Subcutaneous abdominal adipose tissue (tissue), 5 donors: ENCODE results near the gene DUSP7.
A peak's percentile ranks its signal among the peaks of the same experiment; 100 is the strongest.

Experiments used
- H3K27ac ChIP-seq: one replicate; pipeline ENCODE4 v1.7.0; 2013; ENCODE audit warnings: low read depth, mild to moderate bottlenecking, inconsistent platforms, low read length, moderate library complexity
- H3K27me3 ChIP-seq, 5 donors: one replicate each; pipeline ENCODE4 v1.7.0; 2013; ENCODE audit warnings: low read length in 5 of 5, inconsistent platforms in 1 of 5; ENCODE audit not compliant: control insufficient read depth in 5 of 5, insufficient read depth in 4 of 5
- H3K36me3 ChIP-seq, 5 donors: one replicate each; pipeline ENCODE4 v1.7.0; 2013; ENCODE audit warnings: low read length in 5 of 5; ENCODE audit not compliant: control insufficient read depth in 5 of 5, insufficient read depth in 5 of 5
- H3K4me1 ChIP-seq, 5 donors: one replicate each; pipeline ENCODE4 v1.7.0; 2013; ENCODE audit warnings: low read length in 5 of 5, mild to moderate bottlenecking in 3 of 5, moderate library complexity in 1 of 5; ENCODE audit not compliant: control insufficient read depth in 5 of 5, insufficient read depth in 5 of 5
- H3K4me3 ChIP-seq, 5 donors: one replicate each; pipeline ENCODE4 v1.7.0; 2013; ENCODE audit warnings: low read length in 5 of 5, low read depth in 1 of 5
- H3K9ac ChIP-seq, 5 donors: one replicate each; pipeline ENCODE4 v1.7.0; 2013; ENCODE audit warnings: low read length in 5 of 5, mild to moderate bottlenecking in 4 of 5, moderate library complexity in 3 of 5
- H3K9me3 ChIP-seq, 5 donors: one replicate each; pipeline ENCODE4 v1.7.0; 2013; ENCODE audit warnings: low read length in 5 of 5; ENCODE audit not compliant: control insufficient read depth in 5 of 5
- donor health status: healthy.
- donor health status: healthy.
- donor health status: healthy.
- donor health status: healthy.
- donor health status: healthy.

DUSP7 gene

GRCh38 chr3:52077925-52078324 is 21.6 kb upstream of the DUSP7 start:
- Histone ChIP-seq H3K36me3 (peaks cover 0 to 2% (median 0%) of the 10 kb centered on the region in 5 donors), H3K27ac (no peak overlapping the region), H3K9me3 (no peaks in the 10 kb centered on the region), H3K4me3 (no peak overlapping the region), H3K4me1 (no peaks in the 10 kb centered on the region), H3K27me3 (no peaks in the 10 kb centered on the region), H3K9ac (no peak overlapping the region)

GRCh38 chr3:52076896-52077780 is 20.8 kb upstream of the DUSP7 start:
- no peak overlapping the region for H3K27ac ChIP-seq
- H3K4me1 ChIP-seq, result no peaks in the 10 kb centered on the region
- no peak overlapping the region for H3K9ac ChIP-seq
- no peaks in the 10 kb centered on the region for H3K9me3 ChIP-seq
- H3K27me3 ChIP-seq, result no peaks in the 10 kb centered on the region
- no peak overlapping the region for H3K4me3 ChIP-seq
- H3K36me3 ChIP-seq, result peaks cover 0 to 2% (median 0%) of the 10 kb centered on the region in 5 donors

- H3K4me3 ChIP-seq, result no peak overlapping the region
- peaks cover 0 to 21% (median 14%) of the 10 kb centered on the region in 5 donors for H3K4me1 ChIP-seq
- no peak overlapping the region for H3K27ac ChIP-seq
- H3K9me3 ChIP-seq, result no peaks in the 10 kb centered on the region
- H3K36me3 ChIP-seq, result peaks cover 0 to 2% (median 0%) of the 10 kb centered on the region in 5 donors
- H3K9ac ChIP-seq, result no peak overlapping the region
- peaks cover 0 to under 1% (median 0%) of the 10 kb centered on the region in 5 donors for H3K27me3 ChIP-seq
Observed at GRCh38 chr3:52073490-52073889, 17.1 kb upstream of the DUSP7 start.

GRCh38 chr3:52072471-52072870 is 16.1 kb upstream of the DUSP7 start:
- peaks cover 0 to 2% (median 0%) of the 10 kb centered on the region in 5 donors for H3K36me3 ChIP-seq
- H3K9me3 ChIP-seq, result no peaks in the 10 kb centered on the region
- H3K9ac ChIP-seq, result no peak overlapping the region
- no peak overlapping the region for H3K4me3 ChIP-seq
- H3K27ac ChIP-seq, result no peak overlapping the region
- H3K4me1 ChIP-seq, result peaks cover 0 to 21% (median 14%) of the 10 kb centered on the region in 5 donors
- peaks cover 0 to 2% (median 0%) of the 10 kb centered on the region in 5 donors for H3K27me3 ChIP-seq

- H3K27ac ChIP-seq, result no peak overlapping the region
- peaks cover 0 to 2% (median 0%) of the 10 kb centered on the region in 5 donors for H3K36me3 ChIP-seq
- H3K4me3 ChIP-seq, result no peak overlapping the region
- peaks cover 0 to 2% (median 0%) of the 10 kb centered on the region in 5 donors for H3K27me3 ChIP-seq
- peaks cover 0 to 21% (median 14%) of the 10 kb centered on the region in 5 donors for H3K4me1 ChIP-seq
- H3K9ac ChIP-seq, result no peak overlapping the region
- no peaks in the 10 kb centered on the region for H3K9me3 ChIP-seq
Observed at GRCh38 chr3:52072020-52072419, 15.6 kb upstream of the DUSP7 start.

- peaks cover 0 to 4% (median 0%) of the 10 kb centered on the region in 5 donors for H3K27me3 ChIP-seq
- H3K9me3 ChIP-seq, result no peaks in the 10 kb centered on the region
- peaks cover 0 to 24% (median 14%) of the 10 kb centered on the region in 5 donors for H3K4me1 ChIP-seq
- H3K27ac ChIP-seq, result peak overlapping the region; percentile 28
- H3K4me3 ChIP-seq, result no peak overlapping the region
- peak overlapping the region in 1 of 5 donors; percentile 35 for H3K9ac ChIP-seq
- H3K36me3 ChIP-seq, result peaks cover 0 to 2% (median 0%) of the 10 kb centered on the region in 5 donors
Observed at GRCh38 chr3:52070724-52071621, 14.6 kb upstream of the DUSP7 start.

- H3K9me3 ChIP-seq, result no peaks in the 10 kb centered on the region
- peaks cover 0 to 33% (median 17%) of the 10 kb centered on the region in 5 donors for H3K4me1 ChIP-seq
- H3K27me3 ChIP-seq, result peaks cover 0 to 4% (median 0%) of the 10 kb centered on the region in 5 donors
- H3K27ac ChIP-seq, result no peak overlapping the region
- H3K36me3 ChIP-seq, result peaks cover 0 to 2% (median 0%) of the 10 kb centered on the region in 5 donors
- no peak overlapping the region for H3K9ac ChIP-seq
- no peak overlapping the region for H3K4me3 ChIP-seq
Observed at GRCh38 chr3:52069855-52070254, 13.5 kb upstream of the DUSP7 start.

GRCh38 chr3:52069135-52069534 is 12.8 kb upstream of the DUSP7 start:
- Histone ChIP-seq H3K36me3 (no peaks in the 10 kb centered on the region), H3K4me1 (peaks cover 0 to 33% (median 17%) of the 10 kb centered on the region in 5 donors), H3K27ac (no peak overlapping the region), H3K4me3 (no peak overlapping the region), H3K27me3 (peaks cover 0 to 4% (median 0%) of the 10 kb centered on the region in 5 donors), H3K9me3 (no peaks in the 10 kb centered on the region), H3K9ac (no peak overlapping the region)

GRCh38 chr3:52068730-52069129 is 12.4 kb upstream of the DUSP7 start:
- no peaks in the 10 kb centered on the region for H3K9me3 ChIP-seq
- H3K4me3 ChIP-seq, result no peak overlapping the region
- H3K4me1 ChIP-seq, result peaks cover 0 to 33% (median 17%) of the 10 kb centered on the region in 5 donors
- no peaks in the 10 kb centered on the region for H3K36me3 ChIP-seq
- H3K27ac ChIP-seq, result no peak overlapping the region
- no peak overlapping the region for H3K9ac ChIP-seq
- peaks cover 0 to 4% (median 0%) of the 10 kb centered on the region in 5 donors for H3K27me3 ChIP-seq
